ENCODE results near the gene C14orf180. TPM values are rescaled to one million over a fixed set of nuclear protein-coding genes. Genes with fewer than 3 reads are reported as not detected.

C14orf180 gene
- polyA plus RNA-seq, 2 of the 4 experiments (the other 2 are of a cell fraction), result not detected

GRCh38 chr14:104592292-104592672, 12.7 kb downstream of the C14orf180 start:
- 32% methylated on average over 3 of the region's 3 CpGs for WGBS (ENCODE audit: missing lambda C conversion rate)
- TF ChIP-seq ATOH8 (CRISPR knock-in tag; IDR thresholded peaks at IDR 0.05; ENCODE audit: low read depth) (no peak), TFCP2L1 (CRISPR knock-in tag; IDR thresholded peaks at IDR 0.05) (no peak), EHMT2 (IDR thresholded peaks at IDR 0.05; ENCODE audit: low read depth) (no peak), CTCF (IDR thresholded peaks at IDR 0.05) (no peak), SREBF2 (IDR thresholded peaks at IDR 0.05) (no peak), FOXS1 (CRISPR knock-in tag; IDR thresholded peaks at IDR 0.05) (no peak), ESRRA (IDR thresholded peaks at IDR 0.05; ENCODE audit: borderline replicate concordance, low read length) (no peak)
- DNase-seq (ENCODE audit: low read depth in 1 of 2, low spot score in 1 of 2), result no peak
- CTCF ChIA-PET, result interaction anchor here (1.5 kb wide), 1 partner anchor 12 kb away, joined by 3 read pairs; the partner anchor contains the start of gene C14orf180
- Histone ChIP-seq H3K4me2 (no peak overlapping the region), H3K4me3 (no peak overlapping the region), H3K27ac (no peak overlapping the region), H3K4me1 (no peaks in the 10 kb centered on the region), H3K9me3 (no peaks in the 10 kb centered on the region)
- FAIRE-seq, result no peak
- ATAC-seq, result no peak
- POLR2A ChIA-PET, result no interaction called here

- CTCF ChIA-PET, result interaction anchor here (0.9 to 3.3 kb wide), 3 partner anchors 13 to 298 kb away, joined by 3 to 11 read pairs (median 3); partner anchors contain the start of gene C14orf180
- no peak overlapping the region for H3K27ac ChIP-seq
These were observed 13.2 kb downstream of the C14orf180 start for GRCh38 chr14:104592785-104593184.

GRCh38 chr14:104593241-104593701, 13.7 kb downstream of the C14orf180 start:
- FAIRE-seq (no peak), ATAC-seq (peak in 1 of 2 experiments; percentile 49; a peak in 2 of 6 replicates), DNase-seq (ENCODE audit: low read depth in 1 of 2, low spot score in 1 of 2) (no peak)
- H3K4me3 ChIP-seq, result no peak overlapping the region
- ChIA-PET CTCF (interaction anchor here (0.9 to 3.3 kb wide), 3 partner anchors 13 to 299 kb away, joined by 3 to 11 read pairs (median 3); partner anchors contain the start of gene C14orf180), POLR2A (interaction anchor here (0.5 kb wide), 1 partner anchor 899 kb away, joined by 3 read pairs; no protein-coding TSS in a partner anchor)
- H3K27ac ChIP-seq, result no peak overlapping the region
- no peak overlapping the region for H3K4me2 ChIP-seq
- WGBS (ENCODE audit: missing lambda C conversion rate), result 48% methylated on average over 8 of the region's 18 CpGs
- H3K9me3 ChIP-seq, result no peaks in the 10 kb centered on the region
- TF ChIP-seq TFCP2L1 (CRISPR knock-in tag; IDR thresholded peaks at IDR 0.05), result no peak
- no peaks in the 10 kb centered on the region for H3K4me1 ChIP-seq

More at GRCh38 chr14:104592785-104593184, 13.2 kb downstream of the C14orf180 start:
- no peak overlapping the region for H3K4me2 ChIP-seq
- TF ChIP-seq MAZ (IDR thresholded peaks at IDR 0.05; ENCODE audit: borderline replicate concordance, low read depth, low read length) (no peak), CHD2 (IDR thresholded peaks at IDR 0.05; ENCODE audit: low read length, partially characterized antibody) (no peak), CHD4 (IDR thresholded peaks at IDR 0.05; ENCODE audit: borderline replicate concordance) (no peak), USF2 (IDR thresholded peaks at IDR 0.05) (no peak), RNF2 (IDR thresholded peaks at IDR 0.05; ENCODE audit: borderline replicate concordance, low read depth) (no peak), HOXB13 (CRISPR knock-in tag; IDR thresholded peaks at IDR 0.05; ENCODE audit: low read depth) (no peak), ZSCAN20 (CRISPR knock-in tag; IDR thresholded peaks at IDR 0.05) (no peak), HEYL (CRISPR knock-in tag; IDR thresholded peaks at IDR 0.05) (no peak), PBX3 (IDR thresholded peaks at IDR 0.05) (no peak), HES2 (IDR thresholded peaks at IDR 0.05) (no peak), ZC3H11A (IDR thresholded peaks at IDR 0.05) (no peak), CBX8 (IDR thresholded peaks at IDR 0.05) (no peak)
- H3K4me3 ChIP-seq, result no peak overlapping the region
- DNase-seq (ENCODE audit: low read depth in 1 of 2, low spot score in 1 of 2) (no peak), ATAC-seq (no peak), FAIRE-seq (no peak)
- no peaks in the 10 kb centered on the region for H3K4me1 ChIP-seq
- no peaks in the 10 kb centered on the region for H3K9me3 ChIP-seq
- POLR2A ChIA-PET, result interaction anchor here (0.5 kb wide), 1 partner anchor 899 kb away, joined by 3 read pairs; no protein-coding TSS in a partner anchor
- WGBS (ENCODE audit: missing lambda C conversion rate), result 8% methylated on average over 5 of the region's 8 CpGs
